NCI-H2107 (cell line): Measurements from ENCODE around the gene SLC16A1.
"Not testable (repeated sequence)": the region's sequence is repeated elsewhere in the genome, so short reads cannot be mapped to it uniquely, and the experiment has no call there.

Source experiments
- DNase-seq: peaks from one replicate; lab custom pipeline; 2025; lab: John Stamatoyannopoulos, UW

The SLC16A1 gene

GRCh38 chr1:112955773-112956543 lies at the start of gene SLC16A1:
SLC16A1 (minus strand) TSS chr1:112956196; CDS start chr1:112929308, 26,888 bp downstream.
- peak; percentile 71 for DNase-seq

- no peak for DNase-seq
Observed at GRCh38 chr1:113003751-113004690, 48.0 kb upstream of the SLC16A1 start.

- no peak for DNase-seq
Observed at GRCh38 chr1:113002297-113002696, 46.3 kb upstream of the SLC16A1 start.

- no peak for DNase-seq
Observed at GRCh38 chr1:112998592-112999235, 42.7 kb upstream of the SLC16A1 start.

- no peak for DNase-seq
Observed at GRCh38 chr1:112997781-112998180, 41.8 kb upstream of the SLC16A1 start.

GRCh38 chr1:112995890-112996289 lies 39.9 kb upstream of the SLC16A1 start:
- DNase-seq: no peak

- DNase-seq: not testable (repeated sequence)
Observed at GRCh38 chr1:112995021-112995420, 39.0 kb upstream of the SLC16A1 start.

GRCh38 chr1:112992780-112993179 lies 36.8 kb upstream of the SLC16A1 start:
- no peak for DNase-seq

- DNase-seq: no peak
Observed at GRCh38 chr1:112991402-112992120, 35.6 kb upstream of the SLC16A1 start.

GRCh38 chr1:112990271-112990670 lies 34.3 kb upstream of the SLC16A1 start:
- DNase-seq: no peak

GRCh38 chr1:112988367-112988766 lies 32.4 kb upstream of the SLC16A1 start:
- no peak for DNase-seq

- DNase-seq: no peak
Observed at GRCh38 chr1:112985123-112985522, 29.1 kb upstream of the SLC16A1 start.

GRCh38 chr1:112983537-112984131 lies 27.6 kb upstream of the SLC16A1 start:
- no peak for DNase-seq

- DNase-seq: no peak
Observed at GRCh38 chr1:112982853-112983536, 27.0 kb upstream of the SLC16A1 start.

GRCh38 chr1:112982328-112982727 lies 26.3 kb upstream of the SLC16A1 start:
- no peak for DNase-seq

GRCh38 chr1:112981834-112982233 lies 25.8 kb upstream of the SLC16A1 start:
- not testable (repeated sequence) for DNase-seq

GRCh38 chr1:112981426-112981825 lies 25.4 kb upstream of the SLC16A1 start:
- DNase-seq: no peak

- DNase-seq: no peak
Observed at GRCh38 chr1:112975336-112975735, 19.3 kb upstream of the SLC16A1 start.

GRCh38 chr1:112974646-112975045 lies 18.6 kb upstream of the SLC16A1 start:
- no peak for DNase-seq

GRCh38 chr1:112973788-112974187 lies 17.8 kb upstream of the SLC16A1 start:
- DNase-seq: no peak

GRCh38 chr1:112971006-112971405 lies 15.0 kb upstream of the SLC16A1 start:
- DNase-seq: no peak
